IPS-18c (cell line): ENCODE results near the gene ZNF319.
"Not testable (repeated sequence)": the region's sequence is repeated elsewhere in the genome, so short reads cannot be mapped to it uniquely, and the experiment has no call there.

Experiments used
- H3K4me3 ChIP-seq: 2 replicates; pipeline ENCODE4 v1.7.0; 2013; ENCODE audit warnings: low read depth, mild to moderate bottlenecking, low read length, moderate library complexity; ENCODE audit not compliant: insufficient read depth
- H3K9me3 ChIP-seq: one replicate; pipeline ENCODE4 v1.6.1; 2013; ENCODE audit warnings: mild to moderate bottlenecking, low read length, moderate library complexity; ENCODE audit not compliant: control insufficient read depth, insufficient read depth

Gene ZNF319

GRCh38 chr16:57992084-57992483 is 8.4 kb downstream of the ZNF319 start:
- Histone ChIP-seq H3K9me3 (no peaks in the 10 kb centered on the region), H3K4me3 (no peak overlapping the region)

GRCh38 chr16:57991551-57992059 is 8.9 kb downstream of the ZNF319 start:
- no peaks in the 10 kb centered on the region for H3K9me3 ChIP-seq
- H3K4me3 ChIP-seq = no peak overlapping the region

- no peaks in the 10 kb centered on the region for H3K9me3 ChIP-seq
- no peak overlapping the region for H3K4me3 ChIP-seq
Observed at GRCh38 chr16:57988929-57989328, 11.5 kb downstream of the ZNF319 start.

- no peaks in the 10 kb centered on the region for H3K9me3 ChIP-seq
- H3K4me3 ChIP-seq = no peak overlapping the region
Observed at GRCh38 chr16:57987441-57988177, 12.9 kb downstream of the ZNF319 start.

GRCh38 chr16:57986196-57986595 is 14.3 kb downstream of the ZNF319 start:
- H3K4me3 ChIP-seq = no peak overlapping the region
- no peaks in the 10 kb centered on the region for H3K9me3 ChIP-seq

GRCh38 chr16:57985204-57986181 is 15.0 kb downstream of the ZNF319 start:
- H3K4me3 ChIP-seq = peak overlapping the region; percentile 61
- no peaks in the 10 kb centered on the region for H3K9me3 ChIP-seq

- peak overlapping the region; percentile 61 for H3K4me3 ChIP-seq
Observed at GRCh38 chr16:57984443-57985203, 15.8 kb downstream of the ZNF319 start.

GRCh38 chr16:57982385-57982784 is 18.1 kb downstream of the ZNF319 start:
- H3K4me3 ChIP-seq = no peak overlapping the region
- H3K9me3 ChIP-seq = no peaks in the 10 kb centered on the region

More at GRCh38 chr16:57984443-57985203, 15.8 kb downstream of the ZNF319 start:
- no peaks in the 10 kb centered on the region for H3K9me3 ChIP-seq

- Histone ChIP-seq H3K4me3 (no peak overlapping the region), H3K9me3 (no peaks in the 10 kb centered on the region)
Observed at GRCh38 chr16:57981636-57982035, 18.8 kb downstream of the ZNF319 start.

- Histone ChIP-seq H3K4me3 (no peak overlapping the region), H3K9me3 (no peaks in the 10 kb centered on the region)
Observed at GRCh38 chr16:57979006-57979585, 21.4 kb downstream of the ZNF319 start.

- H3K4me3 ChIP-seq, H3K9me3 ChIP-seq: not testable (repeated sequence)
Observed at GRCh38 chr16:57978070-57978465, 22.4 kb downstream of the ZNF319 start.

GRCh38 chr16:57977418-57978069 is 22.9 kb downstream of the ZNF319 start:
- Histone ChIP-seq H3K9me3 (no peaks in the 10 kb centered on the region), H3K4me3 (no peak overlapping the region)

GRCh38 chr16:57976331-57976796 is 24.1 kb downstream of the ZNF319 start:
- Histone ChIP-seq H3K4me3 (no peak overlapping the region), H3K9me3 (no peaks in the 10 kb centered on the region)

GRCh38 chr16:57972306-57972705 is 28.2 kb downstream of the ZNF319 start:
- H3K4me3 ChIP-seq = no peak overlapping the region
- H3K9me3 ChIP-seq = no peaks in the 10 kb centered on the region

GRCh38 chr16:57971848-57972247 is 28.6 kb downstream of the ZNF319 start:
- H3K9me3 ChIP-seq = no peaks in the 10 kb centered on the region
- H3K4me3 ChIP-seq = no peak overlapping the region

GRCh38 chr16:57970970-57971369 is 29.5 kb downstream of the ZNF319 start, which contains the start of gene CNGB1:
Gene CNGB1 (minus strand): TSS chr16:57971128. CDS start chr16:57967286, 3,842 bp downstream.
- no peak within 1 kb of the TSS for H3K4me3 ChIP-seq
- H3K9me3 ChIP-seq = no peaks in the 10 kb centered on the region
